HepG2 (cell line): ENCODE results near the gene CELF4. TPM values are rescaled to one million over a fixed set of nuclear protein-coding genes. Genes with fewer than 3 reads are reported as not detected.
A peak's percentile ranks its signal among the peaks of the same experiment; 100 is the strongest.

Experiments used
- AGO1 ChIP-seq: fragments of 200-400 bp; formaldehyde crosslinking; IDR thresholded peaks from 2 replicates; pipeline ENCODE4 v1.6.1; 2017; ENCODE audit warnings: mild to moderate bottlenecking, low read depth, low read length, moderate library complexity; ENCODE audit not compliant: poor library complexity, severe bottlenecking
- ATAD3A ChIP-seq: sonication (generic); formaldehyde crosslinking; IDR thresholded peaks from 2 replicates; pipeline ENCODE4 v1.4.0; 2020; ENCODE audit warnings: missing genetic modification reagents
- BRCA1 ChIP-seq: sonication (generic); formaldehyde crosslinking; IDR thresholded peaks from 2 replicates; pipeline ENCODE4 v1.4.0; 2020; ENCODE audit warnings: missing genetic modification reagents
- HCFC1 ChIP-seq: fragments of 150-350 bp; IDR thresholded peaks from 2 replicates; pipeline ENCODE4 v1.6.1; 2014; ENCODE audit warnings: low read depth, low read length
- HNRNPUL1 ChIP-seq: fragments of 200-400 bp; formaldehyde crosslinking; IDR thresholded peaks from 2 replicates; pipeline ENCODE4 v1.6.1; 2017; ENCODE audit warnings: low read depth, mild to moderate bottlenecking, low read length, moderate library complexity
- IRX3 ChIP-seq: sonication (generic); formaldehyde crosslinking; IDR thresholded peaks from 2 replicates; pipeline ENCODE4 v1.8.1; 2023; ENCODE audit warnings: mild to moderate bottlenecking, low read depth, missing genetic modification reagents, borderline replicate concordance
- MATR3 ChIP-seq: sonication (generic); formaldehyde crosslinking; IDR thresholded peaks from 2 replicates; pipeline ENCODE4 v1.4.0; 2020; ENCODE audit warnings: missing genetic modification reagents
- MTF1 ChIP-seq: sonication (generic); formaldehyde crosslinking; IDR thresholded peaks from 2 replicates; pipeline ENCODE4 v1.5.0; 2020; ENCODE audit warnings: missing genetic modification reagents
- MYC ChIP-seq: sonication (generic); formaldehyde crosslinking; IDR thresholded peaks from 2 replicates; pipeline ENCODE4 v1.9.0; 2021; ENCODE audit warnings: missing genetic modification reagents, borderline replicate concordance
- NFE2L1 ChIP-seq: sonication (generic); formaldehyde crosslinking; IDR thresholded peaks from 2 replicates; pipeline ENCODE4 v1.4.0; 2020; ENCODE audit warnings: missing genetic modification reagents, mild to moderate bottlenecking, borderline replicate concordance
- NFIC ChIP-seq: IDR thresholded peaks from 2 replicates; pipeline ENCODE4 v1.6.1; 2012; ENCODE audit warnings: mild to moderate bottlenecking, low read length, inconsistent platforms
- NFRKB ChIP-seq: fragments of 450-650 bp; IDR thresholded peaks from 2 replicates; pipeline ENCODE4 v1.6.1; 2017
- POLR2AphosphoS5 ChIP-seq: IDR thresholded peaks from 2 replicates; pipeline ENCODE4 v1.6.1; 2012; ENCODE audit warnings: low read depth, low read length
- RFX1 ChIP-seq: fragments of 450-650 bp; IDR thresholded peaks from 2 replicates; pipeline ENCODE4 v1.6.1; 2017
- ZBTB14 ChIP-seq: sonication (generic); formaldehyde crosslinking; IDR thresholded peaks from 2 replicates; pipeline ENCODE4 v1.4.0; 2020; ENCODE audit warnings: missing genetic modification reagents
- ZC3H13 ChIP-seq: sonication (generic); formaldehyde crosslinking; IDR thresholded peaks from 2 replicates; pipeline ENCODE4 v1.8.1; 2023; ENCODE audit warnings: mild to moderate bottlenecking, missing genetic modification reagents, moderate library complexity
- ZFYVE20 ChIP-seq: sonication (generic); formaldehyde crosslinking; IDR thresholded peaks from 2 replicates; pipeline ENCODE4 v1.8.0; 2023; ENCODE audit warnings: low read depth, mild to moderate bottlenecking, moderate library complexity, missing genetic modification reagents, borderline replicate concordance
- ZIK1 ChIP-seq: sonication (generic); formaldehyde crosslinking; IDR thresholded peaks from 2 replicates; pipeline ENCODE4 v1.5.0; 2020; ENCODE audit warnings: mild to moderate bottlenecking, low read depth, missing genetic modification reagents, borderline replicate concordance
- ZNF572 ChIP-seq: sonication (generic); formaldehyde crosslinking; IDR thresholded peaks from 2 replicates; pipeline ENCODE4 v1.5.1; 2020; ENCODE audit warnings: mild to moderate bottlenecking, missing genetic modification reagents
- ZUFSP ChIP-seq: sonication (generic); formaldehyde crosslinking; IDR thresholded peaks from 2 replicates; pipeline ENCODE4 v1.9.0; 2021; ENCODE audit warnings: missing genetic modification reagents, mild to moderate bottlenecking, borderline replicate concordance
- polyA plus RNA-seq, 8 experiments: library from polyadenylated mRNA; depleted of rRNA in 3 of 8; stranded (reverse) in 7 of 8; unstranded in 1 of 8; fragments of >200 nt; fragmentation: Illumina TruSeq in 4 of 8; extraction: Trizol in 4 of 8; gene quantifications; 2 replicates each; pipeline versions ENCODE4 v1.2.1 to v1.2.3, GENCODE V29; 2011 to 2016; ENCODE audit warnings: low read depth in 4 of 8, missing spikeins in 1 of 8, mixed read lengths in 1 of 8; ENCODE audit not compliant: insufficient read depth in 1 of 8
- total RNA-seq, 5 experiments: library from RNA; depleted of rRNA; stranded (reverse); fragments of >200 nt; fragmentation: Illumina TruSeq; extraction: Trizol; gene quantifications; 2 replicates each; pipeline ENCODE4 v1.2.3, GENCODE V29; 2016; ENCODE audit warnings: low read depth in 1 of 5
- TF ChIP-seq, protein P1 (sequence below): IDR thresholded peaks from 2 replicates; pipeline ENCODE4 v1.6.1; 2016; ENCODE audit warnings: low read depth, control low read depth
- TF ChIP-seq, protein P2 (sequence below): sonication (generic); formaldehyde crosslinking; IDR thresholded peaks from 2 replicates; pipeline ENCODE4 v1.8.0; 2022; ENCODE audit warnings: mild to moderate bottlenecking, missing genetic modification reagents; ENCODE audit not compliant: insufficient replicate concordance
- TF ChIP-seq, protein P3 (sequence below): sonication (generic); formaldehyde crosslinking; IDR thresholded peaks from 2 replicates; pipeline ENCODE4 v1.4.0; 2020; ENCODE audit warnings: missing genetic modification reagents

The CELF4 gene
- total and polyA plus RNA-seq, 2 of the 13 experiments (the other 11 are each of a cell fraction or from before 2014, with no cell fraction given), result not detected

- TF ChIP-seq ZUFSP (peak; percentile 99), AGO1 (no peak), NFE2L1 (CRISPR knock-in tag) (peak; percentile 93; the same call in 1 of the 2 replicates), ZFYVE20 (CRISPR knock-in tag) (peak; percentile 100), MTF1 (CRISPR knock-in tag) (peak; percentile 99), HNRNPUL1 (no peak), IRX3 (CRISPR knock-in tag) (peak; percentile 100), RFX1 (no peak), NFRKB (no peak), ZNF572 (0 out of 2 replicates have a peak, but pooled peaks have one; percentile 71), MATR3 (CRISPR knock-in tag) (no peak), MYC (CRISPR knock-in tag) (peak; percentile 89), POLR2AphosphoS5 (no peak), NFIC (no peak), ATAD3A (CRISPR knock-in tag) (peak; percentile 100), ZIK1 (CRISPR knock-in tag) (peak; percentile 100), BRCA1 (CRISPR knock-in tag) (peak; percentile 100), ZC3H13 (CRISPR knock-in tag) (peak; percentile 99), ZBTB14 (CRISPR knock-in tag) (peak; percentile 78), HCFC1 (no peak)
- TF ChIP-seq, protein P1, sequence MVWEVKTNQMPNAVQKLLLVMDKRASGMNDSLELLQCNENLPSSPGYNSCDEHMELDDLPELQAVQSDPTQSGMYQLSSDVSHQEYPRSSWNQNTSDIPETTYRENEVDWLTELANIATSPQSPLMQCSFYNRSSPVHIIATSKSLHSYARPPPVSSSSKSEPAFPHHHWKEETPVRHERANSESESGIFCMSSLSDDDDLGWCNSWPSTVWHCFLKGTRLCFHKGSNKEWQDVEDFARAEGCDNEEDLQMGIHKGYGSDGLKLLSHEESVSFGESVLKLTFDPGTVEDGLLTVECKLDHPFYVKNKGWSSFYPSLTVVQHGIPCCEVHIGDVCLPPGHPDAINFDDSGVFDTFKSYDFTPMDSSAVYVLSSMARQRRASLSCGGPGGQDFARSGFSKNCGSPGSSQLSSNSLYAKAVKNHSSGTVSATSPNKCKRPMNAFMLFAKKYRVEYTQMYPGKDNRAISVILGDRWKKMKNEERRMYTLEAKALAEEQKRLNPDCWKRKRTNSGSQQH (CRISPR knock-in tag), result peak; percentile 100
- TF ChIP-seq, protein P2, sequence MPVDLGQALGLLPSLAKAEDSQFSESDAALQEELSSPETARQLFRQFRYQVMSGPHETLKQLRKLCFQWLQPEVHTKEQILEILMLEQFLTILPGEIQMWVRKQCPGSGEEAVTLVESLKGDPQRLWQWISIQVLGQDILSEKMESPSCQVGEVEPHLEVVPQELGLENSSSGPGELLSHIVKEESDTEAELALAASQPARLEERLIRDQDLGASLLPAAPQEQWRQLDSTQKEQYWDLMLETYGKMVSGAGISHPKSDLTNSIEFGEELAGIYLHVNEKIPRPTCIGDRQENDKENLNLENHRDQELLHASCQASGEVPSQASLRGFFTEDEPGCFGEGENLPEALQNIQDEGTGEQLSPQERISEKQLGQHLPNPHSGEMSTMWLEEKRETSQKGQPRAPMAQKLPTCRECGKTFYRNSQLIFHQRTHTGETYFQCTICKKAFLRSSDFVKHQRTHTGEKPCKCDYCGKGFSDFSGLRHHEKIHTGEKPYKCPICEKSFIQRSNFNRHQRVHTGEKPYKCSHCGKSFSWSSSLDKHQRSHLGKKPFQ, result peak; percentile 98
- TF ChIP-seq, protein P3, sequence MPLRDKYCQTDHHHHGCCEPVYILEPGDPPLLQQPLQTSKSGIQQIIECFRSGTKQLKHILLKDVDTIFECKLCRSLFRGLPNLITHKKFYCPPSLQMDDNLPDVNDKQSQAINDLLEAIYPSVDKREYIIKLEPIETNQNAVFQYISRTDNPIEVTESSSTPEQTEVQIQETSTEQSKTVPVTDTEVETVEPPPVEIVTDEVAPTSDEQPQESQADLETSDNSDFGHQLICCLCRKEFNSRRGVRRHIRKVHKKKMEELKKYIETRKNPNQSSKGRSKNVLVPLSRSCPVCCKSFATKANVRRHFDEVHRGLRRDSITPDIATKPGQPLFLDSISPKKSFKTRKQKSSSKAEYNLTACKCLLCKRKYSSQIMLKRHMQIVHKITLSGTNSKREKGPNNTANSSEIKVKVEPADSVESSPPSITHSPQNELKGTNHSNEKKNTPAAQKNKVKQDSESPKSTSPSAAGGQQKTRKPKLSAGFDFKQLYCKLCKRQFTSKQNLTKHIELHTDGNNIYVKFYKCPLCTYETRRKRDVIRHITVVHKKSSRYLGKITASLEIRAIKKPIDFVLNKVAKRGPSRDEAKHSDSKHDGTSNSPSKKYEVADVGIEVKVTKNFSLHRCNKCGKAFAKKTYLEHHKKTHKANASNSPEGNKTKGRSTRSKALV (CRISPR knock-in tag), result peak; percentile 100
These were observed 295.4 kb downstream of the CELF4 start (continued) for GRCh38 chr18:37270038-37270665.
